Lung (tissue), 12 donors: ENCODE measurements around the gene MCM10. TPM values are rescaled to one million over a fixed set of nuclear protein-coding genes. Genes with fewer than 3 reads are reported as not detected.

Experiments used
- ATAC-seq: fragments of 200-7000 bp; cut with Tn5 transposase; one replicate; pipeline ENCODE4 v1.9.1; 2020; ENCODE audit warnings: moderate number of reproducible peaks; ENCODE audit not compliant: insufficient read depth, low FRiP score
- DNase-seq, 3 donors: peaks; one replicate each; pipeline ENCODE4 v3.0.0-alpha.2; 2013 to 2017
- H3K27ac ChIP-seq, 2 donors: one replicate each; pipeline ENCODE4 v1.5.1; 2013; ENCODE audit warnings: mild to moderate bottlenecking in 2 of 2, moderate library complexity in 2 of 2, control low read depth in 1 of 2, inconsistent platforms in 1 of 2, low read depth in 1 of 2, low read length in 1 of 2
- H3K27me3 ChIP-seq, 3 donors: one replicate each; pipeline ENCODE4 v1.5.1; 2013; ENCODE audit warnings: low read length in 2 of 3; ENCODE audit not compliant: control insufficient read depth in 3 of 3, insufficient read depth in 3 of 3
- H3K36me3 ChIP-seq, 4 donors: one replicate each; pipeline ENCODE4 v1.5.1; 2013; ENCODE audit warnings: low read length in 4 of 4, mild to moderate bottlenecking in 1 of 4, moderate library complexity in 1 of 4; ENCODE audit not compliant: control insufficient read depth in 4 of 4, insufficient read depth in 4 of 4
- H3K4me1 ChIP-seq, 5 donors: one replicate each; pipeline ENCODE4 v1.5.1; 2013; ENCODE audit warnings: low read length in 5 of 5, mild to moderate bottlenecking in 2 of 5, moderate library complexity in 1 of 5; ENCODE audit not compliant: control insufficient read depth in 5 of 5, insufficient read depth in 5 of 5
- H3K4me3 ChIP-seq: one replicate; pipeline ENCODE4 v1.5.1; 2013; ENCODE audit warnings: mild to moderate bottlenecking, control low read depth, moderate library complexity
- H3K9ac ChIP-seq, 2 donors: one replicate each; pipeline ENCODE4 v1.5.1; 2013; ENCODE audit warnings: low read length in 2 of 2, control low read depth in 1 of 2; ENCODE audit not compliant: insufficient read depth in 1 of 2
- H3K9me3 ChIP-seq, 4 donors: one replicate each; pipeline ENCODE4 v1.5.1; 2013; ENCODE audit warnings: low read length in 3 of 4, mild to moderate bottlenecking in 1 of 4, moderate library complexity in 1 of 4; ENCODE audit not compliant: control insufficient read depth in 4 of 4, insufficient read depth in 3 of 4
- CTCF ChIP-seq: IDR thresholded peaks from 2 replicates; pipeline ENCODE4 v1.5.1; 2012; ENCODE audit warnings: mild to moderate bottlenecking; ENCODE audit errors: control extremely low read depth, extremely low read depth
- WGBS, 2 donors: extraction: QIAGEN DNeasy Blood & Tissue Kit; methylation state at CpG; one replicate each; pipeline ENCODE4 v1.1.7; 2013; 5-methylcytosine and 5-hydroxymethylcytosine counted together
- polyA plus RNA-seq, 2 donors: library from polyadenylated mRNA; stranded (reverse); fragments of 200-250 nt; gene quantifications; one replicate each; pipeline ENCODE4 v1.2.1, GENCODE V29; 2013
- total RNA-seq, 2 donors: library from RNA; depleted of rRNA in 1 of 2; stranded (reverse); fragments of >200 nt in 1 of 2; gene quantifications; one replicate each; pipeline ENCODE4 v1.2.1, GENCODE V29; 2014 to 2021
- donor health status: control.
- donor health status: control.
- donor health status: Bipolar disorder and iron deficiency.
- donor health status: healthy.
- donor health status: DM: yes; HTN: yes; CAD: no.

Gene MCM10
- total and polyA plus RNA-seq, 4 donors: 0.54 to 1.8 (median 1.0) TPM

- Histone ChIP-seq H3K4me1 (peaks cover 0 to 3% (median 0%) of the 10 kb centered on the region in 5 donors), H3K4me3 (no peak overlapping the region), H3K9ac (no peak overlapping the region), H3K9me3 (peaks cover 0 to 4% (median 0%) of the 10 kb centered on the region in 4 donors), H3K36me3 (peaks cover 0 to 6% (median 0%) of the 10 kb centered on the region in 4 donors), H3K27me3 (no peaks in the 10 kb centered on the region), H3K27ac (no peak overlapping the region)
- TF ChIP-seq CTCF: no peak
- no peak for DNase-seq
- 69 to 94% methylated on average over 5 of the region's 5 CpGs for WGBS, 2 donors
- ATAC-seq: no peak
These were observed 22.3 kb downstream of the MCM10 start for GRCh38 chr10:13183625-13184024.

GRCh38 chr10:13184276-13184675 lies 22.9 kb downstream of the MCM10 start:
- Histone ChIP-seq H3K4me1 (peaks cover 0 to 5% (median 3%) of the 10 kb centered on the region in 5 donors), H3K36me3 (peaks cover 0 to 6% (median 0%) of the 10 kb centered on the region in 4 donors), H3K4me3 (no peak overlapping the region), H3K27me3 (no peaks in the 10 kb centered on the region), H3K9ac (no peak overlapping the region), H3K9me3 (peaks cover 0 to 4% (median 0%) of the 10 kb centered on the region in 4 donors), H3K27ac (no peak overlapping the region)
- WGBS, 2 donors: 86 to 94% methylated on average over 2 of the region's 2 CpGs
- TF ChIP-seq CTCF: no peak
- ATAC-seq (no peak), DNase-seq (peak in 2 of 3 donors; percentile 14 to 17)

GRCh38 chr10:13184730-13185514 lies 23.6 kb downstream of the MCM10 start:
- ATAC-seq (no peak), DNase-seq (peak in 1 of 3 donors; percentile 54)
- Histone ChIP-seq H3K9ac (no peak overlapping the region), H3K27ac (no peak overlapping the region), H3K4me1 (peaks cover 0 to 12% (median 3%) of the 10 kb centered on the region in 5 donors), H3K9me3 (peaks cover 0 to 4% (median 0%) of the 10 kb centered on the region in 4 donors), H3K4me3 (no peak overlapping the region), H3K36me3 (peaks cover 0 to 6% (median 0%) of the 10 kb centered on the region in 4 donors), H3K27me3 (no peaks in the 10 kb centered on the region)
- no peak for TF ChIP-seq CTCF
- 75 to 86% methylated on average over 5 of the region's 5 CpGs for WGBS, 2 donors
